K562 treated with DMSO at 1 percent for 4 hours (cell line): ENCODE results near the gene RHAG. TPM values are rescaled to one million over a fixed set of nuclear protein-coding genes. Genes with fewer than 3 reads are reported as not detected.

Source experiments
- total RNA-seq: library from RNA; unstranded; fragments of 300-600 nt; gene quantifications from 2 replicates; pipeline ENCODE4 v1.2.3, GENCODE V29; 2022; ENCODE audit not compliant: insufficient read depth

RHAG gene
- total RNA-seq = 138 and 195 TPM in 2 replicates

GRCh38 chr6:49636713-49637349, at the start of gene RHAG:
RHAG (minus strand) TSS chr6:49636839; CDS start chr6:49636812, 27 bp downstream.

Other genes starting within 250 kb of the RHAG start
- gene MMUT, start 173.6 kb downstream of the RHAG start, total RNA-seq = 12.5 and 12.9 TPM in 2 replicates
- gene CENPQ, start 173.5 kb downstream of the RHAG start, total RNA-seq = 18.1 and 18.4 TPM in 2 replicates
- not detected in 2 replicates for gene GLYATL3, start 136.9 kb downstream of the RHAG start, total RNA-seq
- not detected in 2 replicates for gene C6orf141, start 86.2 kb downstream of the RHAG start, total RNA-seq
- not detected in 2 replicates for gene CRISP2, start 76.7 kb upstream of the RHAG start, total RNA-seq
- gene CRISP3, start 107.5 kb upstream of the RHAG start, total RNA-seq = 0.65 TPM in 1 of 2 replicates, not detected in the other
- gene PGK2, start 150.4 kb upstream of the RHAG start, total RNA-seq = not detected in 2 replicates
- gene CRISP1, start 229.7 kb upstream of the RHAG start, total RNA-seq = not detected in 2 replicates